Measurements from ENCODE around the gene PGA5. TPM values are rescaled to one million over a fixed set of nuclear protein-coding genes. Genes with fewer than 3 reads are reported as not detected.
"Not testable (repeated sequence)": the region's sequence is repeated elsewhere in the genome, so short reads cannot be mapped to it uniquely, and the experiment has no call there.

The PGA5 gene
- total RNA-seq, 6 experiments from 2014 or later, result not detected

DNA sequence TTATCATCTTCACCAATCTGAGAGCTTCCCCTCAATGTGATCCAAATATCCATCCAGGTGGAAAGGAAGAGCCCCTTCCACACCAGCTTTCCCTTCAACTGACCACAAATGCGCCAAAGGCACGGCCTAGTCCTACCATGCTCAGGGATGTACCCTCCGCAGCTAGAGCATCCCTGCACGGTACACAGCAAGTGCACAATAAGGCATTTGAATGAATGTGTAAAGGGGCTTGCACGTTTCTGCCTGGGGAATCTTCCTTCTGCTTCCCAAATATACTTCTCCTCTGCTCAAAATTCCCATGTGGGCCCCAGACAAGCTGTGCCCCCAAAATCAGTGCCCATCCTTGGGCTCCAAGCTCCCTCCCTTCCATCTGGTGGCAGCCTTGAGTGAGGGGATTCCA is 22.0 kb upstream of the PGA5 start:
- H3K4me1 Mint-ChIP-seq (ENCODE audit: low read depth); H3K9me3 Mint-ChIP-seq; H3K36me3 Mint-ChIP-seq (ENCODE audit: low read depth); H3K4me3 Mint-ChIP-seq; H3K27me3 Mint-ChIP-seq (ENCODE audit: insufficient read depth); H3K27ac Mint-ChIP-seq; DNase-seq: not testable (repeated sequence)

DNA sequence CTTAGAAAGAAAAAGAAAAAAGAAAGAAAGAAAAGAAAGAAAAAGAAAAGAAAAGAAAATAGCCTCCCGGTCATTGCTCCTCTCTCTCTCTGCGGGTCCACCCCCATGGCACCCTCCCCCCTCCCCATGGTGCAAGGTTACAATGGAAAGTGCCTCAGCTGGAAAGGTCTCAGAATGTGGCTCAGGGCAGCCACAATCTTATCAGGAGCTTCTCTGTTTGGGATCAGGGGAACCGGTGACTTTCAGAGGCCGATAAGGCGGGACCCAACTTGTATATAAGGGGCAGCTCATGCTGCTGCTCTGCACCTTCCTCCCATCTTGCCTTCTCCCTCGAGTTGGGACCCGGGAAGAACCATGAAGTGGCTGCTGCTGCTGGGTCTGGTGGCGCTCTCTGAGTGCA is 18.9 kb upstream of the PGA5 start, which contains the start of gene PGA4:
PGA4 (plus strand) TSS at position 301 of the 400 bp plus-strand sequence; CDS start at position 355, 54 bp downstream.
- H3K9me3 Mint-ChIP-seq; H3K36me3 Mint-ChIP-seq (ENCODE audit: low read depth): not testable (repeated sequence)

DNA sequence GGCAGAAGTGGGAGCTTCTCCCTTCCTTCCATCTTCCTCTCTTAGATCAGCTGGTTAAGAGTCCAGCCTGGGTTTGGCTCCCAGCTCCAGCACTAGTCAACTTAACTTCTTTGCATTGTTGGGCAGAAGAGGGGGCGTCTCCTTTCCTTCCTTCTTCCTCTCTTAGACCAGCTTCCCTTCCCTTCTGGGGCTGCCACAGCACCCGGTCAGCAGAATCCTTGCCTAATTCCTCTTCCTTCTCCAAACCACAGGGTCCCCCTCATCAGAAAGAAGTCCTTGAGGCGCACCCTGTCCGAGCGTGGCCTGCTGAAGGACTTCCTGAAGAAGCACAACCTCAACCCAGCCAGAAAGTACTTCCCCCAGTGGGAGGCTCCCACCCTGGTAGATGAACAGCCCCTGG is 18.3 kb upstream of the PGA5 start:
- H3K4me1 Mint-ChIP-seq (ENCODE audit: low read depth); H3K27ac Mint-ChIP-seq; H3K9me3 Mint-ChIP-seq; H3K27me3 Mint-ChIP-seq (ENCODE audit: insufficient read depth); DNase-seq; H3K4me3 Mint-ChIP-seq; H3K36me3 Mint-ChIP-seq (ENCODE audit: low read depth): not testable (repeated sequence)

More for the DNA sequence above, 18.9 kb upstream of the PGA5 start, which contains the start of gene PGA4:
- DNase-seq; H3K4me3 Mint-ChIP-seq; H3K27me3 Mint-ChIP-seq (ENCODE audit: insufficient read depth); H3K4me1 Mint-ChIP-seq (ENCODE audit: low read depth); H3K27ac Mint-ChIP-seq: not testable (repeated sequence)

DNA sequence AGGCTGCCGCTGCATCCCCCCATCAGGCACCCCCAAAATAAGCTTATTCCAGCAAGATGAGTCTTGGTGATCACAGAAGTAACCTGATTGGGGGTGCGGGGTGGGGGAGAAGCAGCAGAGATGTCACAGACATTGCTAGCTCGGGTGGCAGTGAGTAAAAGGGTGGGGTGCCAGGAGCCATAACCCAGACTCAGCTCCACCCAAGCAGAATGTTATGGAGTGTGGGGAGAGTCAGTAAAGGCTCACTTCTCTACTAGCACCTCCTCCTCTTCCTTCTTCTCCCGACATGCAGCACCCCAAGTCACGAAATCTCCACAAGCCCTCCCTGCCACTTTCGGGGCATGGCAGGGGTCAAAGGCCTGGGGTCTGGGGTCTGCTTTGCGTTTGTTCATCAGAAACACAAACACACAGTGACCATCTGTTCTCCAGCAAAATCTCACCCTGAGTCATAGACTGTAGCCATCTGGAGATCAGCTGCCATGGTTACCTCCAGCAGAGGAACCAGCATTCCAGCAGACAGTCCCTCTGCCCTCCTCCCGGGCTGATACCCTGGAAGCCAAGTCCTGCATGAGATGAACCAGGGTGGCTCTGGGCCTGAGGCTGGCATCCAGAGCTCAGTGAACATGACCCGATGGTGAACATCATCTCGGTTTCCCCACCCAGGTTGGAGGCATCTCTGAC is 14.4 kb upstream of the PGA5 start:
- not testable (repeated sequence) for H3K36me3 Mint-ChIP-seq (ENCODE audit: low read depth); H3K4me1 Mint-ChIP-seq (ENCODE audit: low read depth); H3K4me3 Mint-ChIP-seq; H3K27ac Mint-ChIP-seq; DNase-seq; H3K27me3 Mint-ChIP-seq (ENCODE audit: insufficient read depth); H3K9me3 Mint-ChIP-seq

DNA sequence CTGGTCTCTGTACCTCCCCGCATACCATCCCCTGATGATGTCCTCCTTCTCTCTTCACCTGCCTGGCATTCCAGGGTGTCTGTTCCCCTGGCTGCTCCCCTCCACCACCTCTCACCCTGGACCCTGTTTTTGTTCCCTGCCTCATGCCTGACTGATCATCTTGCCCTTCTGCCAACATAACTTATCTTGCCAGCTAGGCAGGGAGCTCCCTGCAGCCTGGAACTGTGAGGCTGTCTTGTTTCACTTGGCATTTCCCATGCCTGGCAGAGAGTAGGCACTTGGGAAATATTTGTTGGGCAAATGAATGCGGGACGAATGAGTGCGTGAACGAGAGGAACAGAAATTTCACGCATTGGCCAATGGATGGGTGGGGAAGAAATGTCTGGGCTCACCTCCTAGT is 11.5 kb upstream of the PGA5 start:
- not testable (repeated sequence) for H3K27me3 Mint-ChIP-seq (ENCODE audit: insufficient read depth); DNase-seq; H3K9me3 Mint-ChIP-seq; H3K36me3 Mint-ChIP-seq (ENCODE audit: low read depth); H3K4me3 Mint-ChIP-seq; H3K27ac Mint-ChIP-seq; H3K4me1 Mint-ChIP-seq (ENCODE audit: low read depth)

DNA sequence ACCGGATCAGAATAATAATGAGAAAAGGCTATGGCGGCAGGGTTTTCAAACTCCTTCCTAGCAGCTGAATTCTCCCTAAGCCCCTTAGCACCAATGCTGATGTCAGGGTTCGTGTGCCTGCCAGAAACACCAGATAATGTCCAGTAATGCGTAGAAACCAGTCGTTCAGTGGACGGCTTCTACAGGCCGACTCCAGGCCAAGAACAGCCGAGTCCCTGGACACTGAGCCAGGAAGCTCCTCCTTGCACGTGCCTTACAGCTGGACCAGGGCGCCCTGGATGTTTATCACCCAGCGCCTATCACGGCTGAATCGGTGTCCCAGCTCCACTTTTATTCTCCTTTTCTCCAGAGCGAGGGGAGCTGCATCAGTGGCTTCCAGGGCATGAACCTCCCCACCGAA is 9.9 kb upstream of the PGA5 start:
- not testable (repeated sequence) for DNase-seq; H3K36me3 Mint-ChIP-seq (ENCODE audit: low read depth); H3K9me3 Mint-ChIP-seq; H3K4me3 Mint-ChIP-seq; H3K4me1 Mint-ChIP-seq (ENCODE audit: low read depth); H3K27ac Mint-ChIP-seq; H3K27me3 Mint-ChIP-seq (ENCODE audit: insufficient read depth)

DNA sequence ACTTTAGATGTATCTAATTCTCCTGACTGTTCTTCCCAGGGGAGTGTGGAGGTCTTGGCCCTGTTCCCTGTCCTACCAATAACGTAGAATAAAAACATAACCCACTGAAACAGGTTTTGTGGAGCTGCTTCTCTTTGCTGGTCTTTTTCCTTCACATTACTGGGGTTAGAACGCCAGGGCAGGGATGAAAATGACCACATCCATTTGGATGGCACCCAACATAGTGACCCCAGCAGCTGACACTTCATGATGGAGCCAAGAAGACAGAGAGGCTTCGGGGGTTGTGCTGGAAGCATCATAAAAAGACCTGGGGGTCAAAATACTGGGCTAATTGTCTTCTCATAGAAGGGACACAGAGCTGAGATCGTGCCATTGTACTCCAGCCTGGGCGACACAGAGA is 9.4 kb upstream of the PGA5 start:
- not testable (repeated sequence) for H3K4me1 Mint-ChIP-seq (ENCODE audit: low read depth); H3K36me3 Mint-ChIP-seq (ENCODE audit: low read depth); H3K4me3 Mint-ChIP-seq; H3K27ac Mint-ChIP-seq; DNase-seq; H3K9me3 Mint-ChIP-seq; H3K27me3 Mint-ChIP-seq (ENCODE audit: insufficient read depth)

DNA sequence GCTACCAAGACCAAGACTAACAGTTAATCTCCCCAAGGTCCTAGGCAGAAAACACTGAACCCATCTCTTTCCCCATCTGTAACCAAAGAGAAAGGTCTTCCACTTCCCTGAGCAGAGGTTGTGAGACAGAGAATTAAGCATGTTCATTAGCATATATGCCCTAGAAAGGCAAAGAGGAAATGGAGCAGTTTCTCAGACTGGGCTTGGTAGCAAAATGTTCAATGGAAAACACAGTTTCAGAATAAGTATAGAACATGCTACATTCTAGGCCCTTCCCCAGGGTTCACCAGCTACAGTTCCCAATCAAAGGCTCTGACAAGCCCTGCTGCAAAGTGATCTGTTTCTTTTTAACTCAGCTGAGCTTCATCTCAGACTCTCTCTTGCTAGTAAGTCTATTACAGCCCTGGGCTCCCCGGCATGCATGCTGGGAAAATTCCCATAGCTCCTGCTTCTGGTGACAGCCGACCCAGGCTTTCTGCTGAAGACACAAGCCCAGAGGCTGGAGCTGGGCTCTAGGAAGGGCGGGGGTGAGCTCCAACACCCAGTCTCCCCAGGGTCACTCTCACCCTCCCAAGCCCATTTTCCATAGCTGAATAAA is 8.3 kb upstream of the PGA5 start:
- H3K36me3 Mint-ChIP-seq (ENCODE audit: low read depth); H3K27ac Mint-ChIP-seq; H3K27me3 Mint-ChIP-seq (ENCODE audit: insufficient read depth); H3K4me3 Mint-ChIP-seq; H3K9me3 Mint-ChIP-seq; DNase-seq; H3K4me1 Mint-ChIP-seq (ENCODE audit: low read depth): not testable (repeated sequence)

DNA sequence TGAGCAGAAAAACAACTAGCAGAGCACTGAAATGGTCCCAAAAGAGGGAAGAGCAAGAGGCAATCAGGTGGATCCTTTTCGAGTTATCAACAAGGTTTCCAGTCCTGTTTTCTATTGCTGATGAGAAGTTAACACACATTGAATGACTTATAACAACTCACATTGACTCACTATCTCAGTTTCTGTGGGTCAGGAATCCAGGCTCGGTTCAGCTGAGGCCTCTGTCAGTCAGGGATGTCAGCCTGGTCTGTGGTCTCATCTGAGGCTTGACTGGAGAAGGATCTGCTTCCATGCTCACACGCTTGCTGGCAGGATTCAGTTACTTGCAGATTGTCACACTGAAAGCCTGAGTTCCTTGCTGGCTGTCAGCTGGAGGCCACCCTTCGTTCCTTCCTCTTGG is 3.8 kb upstream of the PGA5 start:
- not testable (repeated sequence) for DNase-seq; H3K9me3 Mint-ChIP-seq; H3K36me3 Mint-ChIP-seq (ENCODE audit: low read depth); H3K27ac Mint-ChIP-seq; H3K4me3 Mint-ChIP-seq; H3K4me1 Mint-ChIP-seq (ENCODE audit: low read depth); H3K27me3 Mint-ChIP-seq (ENCODE audit: insufficient read depth)

DNA sequence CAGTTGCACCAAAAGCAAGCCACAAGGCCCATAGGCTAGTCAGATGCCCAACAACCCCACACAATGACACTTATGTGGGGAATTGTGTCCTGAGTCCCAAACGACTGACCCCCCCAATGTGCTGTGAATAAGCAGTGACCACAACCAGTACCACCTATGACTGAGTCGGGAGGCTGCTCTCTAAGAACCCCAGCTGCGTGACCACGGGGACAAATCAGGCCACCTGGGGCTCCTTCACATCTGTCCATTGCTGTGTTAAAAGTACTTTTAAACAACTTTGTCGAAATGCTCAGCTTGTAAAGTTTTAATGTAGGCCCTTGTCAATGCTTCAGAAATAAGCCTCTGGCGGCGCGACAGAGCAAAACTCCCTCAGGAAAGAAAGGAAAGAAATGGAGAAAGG is 687 bp upstream of the PGA5 start:
- H3K27ac Mint-ChIP-seq, H3K9me3 Mint-ChIP-seq, H3K4me3 Mint-ChIP-seq: not testable (repeated sequence)

DNA sequence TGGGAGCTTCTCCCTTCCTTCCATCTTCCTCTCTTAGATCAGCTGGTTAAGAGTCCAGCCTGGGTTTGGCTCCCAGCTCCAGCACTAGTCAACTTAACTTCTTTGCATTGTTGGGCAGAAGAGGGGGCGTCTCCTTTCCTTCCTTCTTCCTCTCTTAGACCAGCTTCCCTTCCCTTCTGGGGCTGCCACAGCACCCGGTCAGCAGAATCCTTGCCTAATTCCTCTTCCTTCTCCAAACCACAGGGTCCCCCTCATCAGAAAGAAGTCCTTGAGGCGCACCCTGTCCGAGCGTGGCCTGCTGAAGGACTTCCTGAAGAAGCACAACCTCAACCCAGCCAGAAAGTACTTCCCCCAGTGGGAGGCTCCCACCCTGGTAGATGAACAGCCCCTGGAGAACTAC is 551 bp downstream of the PGA5 start:
- not testable (repeated sequence) for H3K4me3 Mint-ChIP-seq; DNase-seq; H3K4me1 Mint-ChIP-seq (ENCODE audit: low read depth); H3K27me3 Mint-ChIP-seq (ENCODE audit: insufficient read depth); H3K36me3 Mint-ChIP-seq (ENCODE audit: low read depth); H3K27ac Mint-ChIP-seq; H3K9me3 Mint-ChIP-seq

More for the DNA sequence above, 687 bp upstream of the PGA5 start:
- H3K4me1 Mint-ChIP-seq (ENCODE audit: low read depth); H3K36me3 Mint-ChIP-seq (ENCODE audit: low read depth); DNase-seq; H3K27me3 Mint-ChIP-seq (ENCODE audit: insufficient read depth): not testable (repeated sequence)

DNA sequence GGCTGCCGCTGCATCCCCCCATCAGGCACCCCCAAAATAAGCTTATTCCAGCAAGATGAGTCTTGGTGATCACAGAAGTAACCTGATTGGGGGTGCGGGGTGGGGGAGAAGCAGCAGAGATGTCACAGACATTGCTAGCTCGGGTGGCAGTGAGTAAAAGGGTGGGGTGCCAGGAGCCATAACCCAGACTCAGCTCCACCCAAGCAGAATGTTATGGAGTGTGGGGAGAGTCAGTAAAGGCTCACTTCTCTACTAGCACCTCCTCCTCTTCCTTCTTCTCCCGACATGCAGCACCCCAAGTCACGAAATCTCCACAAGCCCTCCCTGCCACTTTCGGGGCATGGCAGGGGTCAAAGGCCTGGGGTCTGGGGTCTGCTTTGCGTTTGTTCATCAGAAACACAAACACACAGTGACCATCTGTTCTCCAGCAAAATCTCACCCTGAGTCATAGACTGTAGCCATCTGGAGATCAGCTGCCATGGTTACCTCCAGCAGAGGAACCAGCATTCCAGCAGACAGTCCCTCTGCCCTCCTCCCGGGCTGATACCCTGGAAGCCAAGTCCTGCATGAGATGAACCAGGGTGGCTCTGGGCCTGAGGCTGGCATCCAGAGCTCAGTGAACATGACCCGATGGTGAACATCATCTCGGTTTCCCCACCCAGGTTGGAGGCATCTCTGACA is 4.4 kb downstream of the PGA5 start:
- not testable (repeated sequence) for H3K9me3 Mint-ChIP-seq; H3K4me1 Mint-ChIP-seq (ENCODE audit: low read depth); H3K27ac Mint-ChIP-seq; DNase-seq; H3K36me3 Mint-ChIP-seq (ENCODE audit: low read depth); H3K4me3 Mint-ChIP-seq
- H3K27me3 Mint-ChIP-seq (ENCODE audit: insufficient read depth), result peaks cover 25% of the 10 kb centered on the region

DNA sequence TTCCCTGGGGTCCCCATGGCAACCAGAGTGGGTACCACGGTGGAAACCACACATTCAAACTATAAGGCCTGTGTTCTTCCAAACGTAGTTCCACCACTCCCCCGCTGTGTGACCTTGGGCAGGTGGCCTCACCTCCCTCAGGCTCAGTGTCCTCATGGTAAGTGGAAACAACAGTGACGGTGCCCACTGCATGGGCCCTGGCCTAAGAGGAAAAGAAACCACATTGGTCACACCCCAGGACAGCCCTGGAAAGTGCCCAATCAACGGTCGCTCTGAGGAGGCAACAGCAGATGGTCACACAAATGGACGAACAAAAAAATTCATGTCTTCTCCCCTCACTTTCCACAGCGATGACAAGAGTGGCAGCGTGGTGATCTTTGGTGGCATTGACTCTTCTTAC is 7.1 kb downstream of the PGA5 start:
- H3K36me3 Mint-ChIP-seq (ENCODE audit: low read depth); H3K4me1 Mint-ChIP-seq (ENCODE audit: low read depth); H3K4me3 Mint-ChIP-seq; DNase-seq; H3K27ac Mint-ChIP-seq; H3K9me3 Mint-ChIP-seq: not testable (repeated sequence)
- peaks cover 23% of the 10 kb centered on the region for H3K27me3 Mint-ChIP-seq (ENCODE audit: insufficient read depth)

DNA sequence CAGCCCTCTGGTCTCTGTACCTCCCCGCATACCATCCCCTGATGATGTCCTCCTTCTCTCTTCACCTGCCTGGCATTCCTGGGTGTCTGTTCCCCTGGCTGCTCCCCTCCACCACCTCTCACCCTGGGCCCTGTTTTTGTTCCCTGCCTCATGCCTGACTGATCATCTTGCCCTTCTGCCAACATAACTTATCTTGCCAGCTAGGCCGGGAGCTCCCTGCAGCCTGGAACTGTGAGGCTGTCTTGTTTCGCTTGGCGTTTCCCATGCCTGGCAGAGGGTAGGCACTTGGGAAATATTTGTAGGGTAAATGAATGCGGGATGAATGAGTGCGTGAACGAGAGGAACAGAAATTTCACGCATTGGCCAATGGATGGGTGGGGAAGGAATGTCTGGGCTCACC is 8.2 kb downstream of the PGA5 start:
- H3K4me1 Mint-ChIP-seq (ENCODE audit: low read depth); H3K27ac Mint-ChIP-seq; DNase-seq; H3K36me3 Mint-ChIP-seq (ENCODE audit: low read depth); H3K9me3 Mint-ChIP-seq; H3K4me3 Mint-ChIP-seq: not testable (repeated sequence)
- H3K27me3 Mint-ChIP-seq (ENCODE audit: insufficient read depth), result peaks cover 23% of the 10 kb centered on the region

All from HFFc6 (cell line).